ENCODE results near the gene C1QTNF7. TPM values are rescaled to one million over a fixed set of nuclear protein-coding genes. Genes with fewer than 3 reads are reported as not detected.
A peak's percentile ranks its signal among the peaks of the same experiment; 100 is the strongest.

The C1QTNF7 gene
- polyA plus RNA-seq, 1 donor = 3.1 TPM

- no peaks in the 10 kb centered on the region for H3K27me3 ChIP-seq (ENCODE audit: control insufficient read depth, insufficient read depth, low read length)
- no peaks in the 10 kb centered on the region for H3K4me1 ChIP-seq (ENCODE audit: control insufficient read depth, insufficient read depth, low read length)
- H3K27ac ChIP-seq (ENCODE audit: low read length) = no peak overlapping the region
- no CpG with 5 or more reads among the region's 4 CpGs for WGBS (ENCODE audit: insufficient coverage, low lambda C conversion rate)
- H3K9me3 ChIP-seq (ENCODE audit: control insufficient read depth, low read depth, low read length) = no peaks in the 10 kb centered on the region
- DNase-seq = no peak
- no peaks in the 10 kb centered on the region for H3K36me3 ChIP-seq (ENCODE audit: control insufficient read depth, insufficient read depth, low read length)
- H3K4me3 ChIP-seq (ENCODE audit: low read length) = no peak overlapping the region
Observed at GRCh38 chr4:15395311-15395710, 32.5 kb upstream of the C1QTNF7 start.

- no CpG with 5 or more reads among the region's 4 CpGs for WGBS (ENCODE audit: insufficient coverage, low lambda C conversion rate)
- Histone ChIP-seq H3K4me3 (ENCODE audit: low read length) (no peak overlapping the region), H3K4me1 (ENCODE audit: control insufficient read depth, insufficient read depth, low read length) (no peaks in the 10 kb centered on the region), H3K27me3 (ENCODE audit: control insufficient read depth, insufficient read depth, low read length) (no peaks in the 10 kb centered on the region), H3K9me3 (ENCODE audit: control insufficient read depth, low read depth, low read length) (no peaks in the 10 kb centered on the region), H3K36me3 (ENCODE audit: control insufficient read depth, insufficient read depth, low read length) (no peaks in the 10 kb centered on the region), H3K27ac (ENCODE audit: low read length) (no peak overlapping the region)
- peak; percentile 16 to 26 for DNase-seq
Observed at GRCh38 chr4:15396157-15396800, 31.6 kb upstream of the C1QTNF7 start.

GRCh38 chr4:15398001-15398400, 29.8 kb upstream of the C1QTNF7 start:
- 100% methylated on average over 2 of the region's 3 CpGs for WGBS (ENCODE audit: insufficient coverage, low lambda C conversion rate)
- H3K36me3 ChIP-seq (ENCODE audit: control insufficient read depth, insufficient read depth, low read length) = no peaks in the 10 kb centered on the region

GRCh38 chr4:15398732-15399131, 29.1 kb upstream of the C1QTNF7 start:
- H3K27ac ChIP-seq (ENCODE audit: low read length) = no peak overlapping the region
- no peaks in the 10 kb centered on the region for H3K36me3 ChIP-seq (ENCODE audit: control insufficient read depth, insufficient read depth, low read length)
- DNase-seq = no peak
- no peak overlapping the region for H3K4me3 ChIP-seq (ENCODE audit: low read length)
- no peaks in the 10 kb centered on the region for H3K4me1 ChIP-seq (ENCODE audit: control insufficient read depth, insufficient read depth, low read length)
- WGBS (ENCODE audit: insufficient coverage, low lambda C conversion rate) = no CpG with 5 or more reads among the region's 4 CpGs
- no peaks in the 10 kb centered on the region for H3K9me3 ChIP-seq (ENCODE audit: control insufficient read depth, low read depth, low read length)
- H3K27me3 ChIP-seq (ENCODE audit: control insufficient read depth, insufficient read depth, low read length) = no peaks in the 10 kb centered on the region

More at GRCh38 chr4:15398001-15398400, 29.8 kb upstream of the C1QTNF7 start:
- Histone ChIP-seq H3K4me3 (ENCODE audit: low read length) (no peak overlapping the region), H3K27me3 (ENCODE audit: control insufficient read depth, insufficient read depth, low read length) (no peaks in the 10 kb centered on the region), H3K9me3 (ENCODE audit: control insufficient read depth, low read depth, low read length) (no peaks in the 10 kb centered on the region), H3K4me1 (ENCODE audit: control insufficient read depth, insufficient read depth, low read length) (no peaks in the 10 kb centered on the region), H3K27ac (ENCODE audit: low read length) (no peak overlapping the region)
- DNase-seq = no peak

- no peak for DNase-seq
- no peaks in the 10 kb centered on the region for H3K27me3 ChIP-seq (ENCODE audit: control insufficient read depth, insufficient read depth, low read length)
- 100% methylated on average over 1 of the region's 3 CpGs for WGBS (ENCODE audit: insufficient coverage, low lambda C conversion rate)
- no peaks in the 10 kb centered on the region for H3K9me3 ChIP-seq (ENCODE audit: control insufficient read depth, low read depth, low read length)
- no peak overlapping the region for H3K4me3 ChIP-seq (ENCODE audit: low read length)
- H3K36me3 ChIP-seq (ENCODE audit: control insufficient read depth, insufficient read depth, low read length) = no peaks in the 10 kb centered on the region
- H3K27ac ChIP-seq (ENCODE audit: low read length) = no peak overlapping the region
- H3K4me1 ChIP-seq (ENCODE audit: control insufficient read depth, insufficient read depth, low read length) = no peaks in the 10 kb centered on the region
Observed at GRCh38 chr4:15400226-15400625, 27.6 kb upstream of the C1QTNF7 start.

GRCh38 chr4:15400981-15401671, 26.7 kb upstream of the C1QTNF7 start:
- H3K4me1 ChIP-seq (ENCODE audit: control insufficient read depth, insufficient read depth, low read length) = no peaks in the 10 kb centered on the region
- no peak for DNase-seq
- 79% methylated on average over 5 of the region's 9 CpGs for WGBS (ENCODE audit: insufficient coverage, low lambda C conversion rate)
- H3K9me3 ChIP-seq (ENCODE audit: control insufficient read depth, low read depth, low read length) = no peaks in the 10 kb centered on the region
- H3K27me3 ChIP-seq (ENCODE audit: control insufficient read depth, insufficient read depth, low read length) = no peaks in the 10 kb centered on the region
- H3K36me3 ChIP-seq (ENCODE audit: control insufficient read depth, insufficient read depth, low read length) = no peaks in the 10 kb centered on the region
- no peak overlapping the region for H3K27ac ChIP-seq (ENCODE audit: low read length)
- H3K4me3 ChIP-seq (ENCODE audit: low read length) = no peak overlapping the region

GRCh38 chr4:15402146-15402545, 25.7 kb upstream of the C1QTNF7 start:
- H3K27me3 ChIP-seq (ENCODE audit: control insufficient read depth, insufficient read depth, low read length) = no peaks in the 10 kb centered on the region
- WGBS (ENCODE audit: insufficient coverage, low lambda C conversion rate) = 100% methylated on average over 2 of the region's 2 CpGs
- H3K27ac ChIP-seq (ENCODE audit: low read length) = no peak overlapping the region
- H3K4me1 ChIP-seq (ENCODE audit: control insufficient read depth, insufficient read depth, low read length) = no peaks in the 10 kb centered on the region
- H3K9me3 ChIP-seq (ENCODE audit: control insufficient read depth, low read depth, low read length) = no peaks in the 10 kb centered on the region
- H3K4me3 ChIP-seq (ENCODE audit: low read length) = no peak overlapping the region
- H3K36me3 ChIP-seq (ENCODE audit: control insufficient read depth, insufficient read depth, low read length) = no peaks in the 10 kb centered on the region
- DNase-seq = no peak

GRCh38 chr4:15402974-15403373, 24.9 kb upstream of the C1QTNF7 start:
- H3K27ac ChIP-seq (ENCODE audit: low read length) = no peak overlapping the region
- DNase-seq = no peak

GRCh38 chr4:15405018-15405417, 22.8 kb upstream of the C1QTNF7 start:
- no peak overlapping the region for H3K4me3 ChIP-seq (ENCODE audit: low read length)
- no peaks in the 10 kb centered on the region for H3K36me3 ChIP-seq (ENCODE audit: control insufficient read depth, insufficient read depth, low read length)
- DNase-seq = no peak
- WGBS (ENCODE audit: insufficient coverage, low lambda C conversion rate) = no CpG with 5 or more reads among the region's 4 CpGs
- H3K27ac ChIP-seq (ENCODE audit: low read length) = no peak overlapping the region
- H3K4me1 ChIP-seq (ENCODE audit: control insufficient read depth, insufficient read depth, low read length) = no peaks in the 10 kb centered on the region
- H3K27me3 ChIP-seq (ENCODE audit: control insufficient read depth, insufficient read depth, low read length) = no peaks in the 10 kb centered on the region
- no peaks in the 10 kb centered on the region for H3K9me3 ChIP-seq (ENCODE audit: control insufficient read depth, low read depth, low read length)

More at GRCh38 chr4:15402974-15403373, 24.9 kb upstream of the C1QTNF7 start:
- H3K4me1 ChIP-seq (ENCODE audit: control insufficient read depth, insufficient read depth, low read length) = no peaks in the 10 kb centered on the region
- no peak overlapping the region for H3K4me3 ChIP-seq (ENCODE audit: low read length)
- no peaks in the 10 kb centered on the region for H3K36me3 ChIP-seq (ENCODE audit: control insufficient read depth, insufficient read depth, low read length)
- H3K27me3 ChIP-seq (ENCODE audit: control insufficient read depth, insufficient read depth, low read length) = no peaks in the 10 kb centered on the region
- no CpG with 5 or more reads among the region's 2 CpGs for WGBS (ENCODE audit: insufficient coverage, low lambda C conversion rate)
- no peaks in the 10 kb centered on the region for H3K9me3 ChIP-seq (ENCODE audit: control insufficient read depth, low read depth, low read length)

GRCh38 chr4:15410750-15411149, 17.1 kb upstream of the C1QTNF7 start:
- peak in 1 of 2 donors; percentile 20 for DNase-seq
- Histone ChIP-seq H3K27ac (ENCODE audit: low read length) (no peak overlapping the region), H3K9me3 (ENCODE audit: control insufficient read depth, low read depth, low read length) (no peaks in the 10 kb centered on the region), H3K27me3 (ENCODE audit: control insufficient read depth, insufficient read depth, low read length) (no peaks in the 10 kb centered on the region), H3K36me3 (ENCODE audit: control insufficient read depth, insufficient read depth, low read length) (no peaks in the 10 kb centered on the region), H3K4me1 (ENCODE audit: control insufficient read depth, insufficient read depth, low read length) (no peaks in the 10 kb centered on the region), H3K4me3 (ENCODE audit: low read length) (no peak overlapping the region)
- no CpG with 5 or more reads among the region's 6 CpGs for WGBS (ENCODE audit: insufficient coverage, low lambda C conversion rate)

- no CpG with 5 or more reads among the region's 5 CpGs for WGBS (ENCODE audit: insufficient coverage, low lambda C conversion rate)
- DNase-seq = no peak
- Histone ChIP-seq H3K9me3 (ENCODE audit: control insufficient read depth, low read depth, low read length) (no peaks in the 10 kb centered on the region), H3K27me3 (ENCODE audit: control insufficient read depth, insufficient read depth, low read length) (no peaks in the 10 kb centered on the region), H3K36me3 (ENCODE audit: control insufficient read depth, insufficient read depth, low read length) (no peaks in the 10 kb centered on the region), H3K4me1 (ENCODE audit: control insufficient read depth, insufficient read depth, low read length) (no peaks in the 10 kb centered on the region), H3K4me3 (ENCODE audit: low read length) (no peak overlapping the region), H3K27ac (ENCODE audit: low read length) (no peak overlapping the region)
Observed at GRCh38 chr4:15412461-15412860, 15.4 kb upstream of the C1QTNF7 start.
